Transverse colon (tissue), 3 donors: ENCODE measurements around the gene CCDC88A.

Experiments used
- CTCF ChIP-seq, 5 experiments: fragments of 200-600 bp in 3 of 5; fragments of 450-650 bp in 2 of 5; sonication (generic) in 3 of 5; IDR thresholded peaks; 1 replicate in 2 of 5; 2 replicates in 3 of 5; pipeline ENCODE4 v1.5.1; 2016 to 2017; ENCODE audit warnings: antibody characterized with exemption in 5 of 5, inconsistent platforms in 3 of 5, mild to moderate bottlenecking in 2 of 5, moderate library complexity in 1 of 5
- EP300 ChIP-seq: sonication (generic); formaldehyde crosslinking; IDR thresholded peaks from one replicate; pipeline ENCODE4 v1.6.1; 2017; ENCODE audit warnings: antibody characterized with exemption, low read depth

- TF ChIP-seq CTCF (IDR thresholded peaks at IDR 0.05) (no peak), EP300 (no peak)
These were observed 166.8 kb downstream of the CCDC88A start for GRCh38 chr2:55252832-55253231.
